Stimulated activated naive CD8-positive, alpha-beta T cell treated with anti-CD3 and anti-CD28 coated beads, Interleukin-15, amount 100 ng/mL, for 72 hours (primary cell): Measurements from ENCODE around the gene DDX18.
"Not testable (repeated sequence)": the region's sequence is repeated elsewhere in the genome, so short reads cannot be mapped to it uniquely, and the experiment has no call there.

Experiments used
- ATAC-seq: fragments of 150-1000 bp; cut with Tn5 transposase; 2 replicates; pipeline ENCODE4 v1.10.0; 2021; ENCODE audit warnings: mild to moderate bottlenecking, moderate library complexity
- DNase-seq, 2 donors: peaks; one replicate each; pipeline ENCODE4 v3.0.0; 2021 to 2022
- H3K27ac Mint-ChIP-seq, 2 donors: one replicate each; pipeline ENCODE4 v1.8.0; 2022; ENCODE audit warnings: mild to moderate bottlenecking in 2 of 2, mixed read lengths in 2 of 2, moderate library complexity in 2 of 2
- H3K27me3 Mint-ChIP-seq: one replicate; pipeline ENCODE4 v1.8.0; 2022; ENCODE audit warnings: mixed read lengths
- H3K4me1 Mint-ChIP-seq: one replicate; pipeline ENCODE4 v1.8.0; 2022; ENCODE audit warnings: mild to moderate bottlenecking, mixed read lengths
- H3K4me3 Mint-ChIP-seq, 2 donors: one replicate each; pipeline ENCODE4 v1.8.0; 2022; ENCODE audit warnings: mild to moderate bottlenecking in 2 of 2, mixed read lengths in 2 of 2, moderate library complexity in 1 of 2
- H3K9me3 Mint-ChIP-seq, 2 donors: one replicate each; pipeline ENCODE4 v1.8.0; 2022; ENCODE audit warnings: mixed read lengths in 2 of 2

Gene DDX18

DNA sequence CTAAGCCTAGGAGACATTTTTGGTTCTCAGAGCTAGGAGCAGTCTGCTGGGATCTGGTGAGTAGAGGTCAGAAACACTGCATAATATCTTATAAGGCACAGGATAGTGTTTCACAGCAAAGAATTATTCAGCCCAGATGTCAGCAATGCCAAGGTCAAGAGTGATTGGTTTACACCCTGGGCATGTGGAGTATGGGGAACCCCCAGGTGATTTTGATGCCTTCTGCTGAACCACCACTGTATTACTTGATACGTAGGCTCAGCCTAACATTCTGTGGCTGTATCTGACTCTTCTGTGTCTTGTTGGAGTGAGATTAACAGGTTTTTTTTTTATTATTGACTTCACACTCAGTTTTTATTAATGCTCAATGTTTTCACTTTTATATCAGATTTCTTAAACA lies 6.0 kb downstream of the DDX18 start:
- Mint-ChIP-seq H3K27me3 (no peaks in the 10 kb centered on the region), H3K4me1 (peaks cover 37% of the 10 kb centered on the region), H3K4me3 (peak overlapping the region in 1 of 2 donors; percentile 5), H3K9me3 (no peaks in the 10 kb centered on the region), H3K27ac (peak overlapping the region; percentile 21 to 78)
- ATAC-seq: peak; percentile 100
- peak; percentile 27 to 70 for DNase-seq

DNA sequence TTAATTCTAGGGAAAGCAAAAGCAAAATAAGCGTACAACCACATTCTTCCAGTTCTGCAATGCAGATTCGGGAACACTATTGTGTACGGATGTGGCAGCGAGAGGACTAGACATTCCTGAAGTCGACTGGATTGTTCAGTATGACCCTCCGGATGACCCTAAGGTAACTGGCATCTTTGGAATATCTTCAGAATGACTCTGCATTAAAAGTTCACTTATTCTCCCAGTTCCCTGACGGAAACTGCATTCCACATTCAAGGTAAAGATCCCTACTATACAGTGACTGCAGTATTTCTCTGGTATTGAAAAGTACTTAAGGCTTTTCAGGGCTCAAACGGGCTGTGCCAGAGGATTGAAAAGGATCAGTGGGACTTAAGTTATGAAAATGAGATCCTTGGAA lies 10.9 kb downstream of the DDX18 start:
- no peak for ATAC-seq
- H3K9me3 Mint-ChIP-seq: no peaks in the 10 kb centered on the region
- no peaks in the 10 kb centered on the region for H3K27me3 Mint-ChIP-seq
- no peak for DNase-seq
- H3K4me3 Mint-ChIP-seq: no peak overlapping the region
- peaks cover 12% of the 10 kb centered on the region for H3K4me1 Mint-ChIP-seq
- H3K27ac Mint-ChIP-seq: no peak overlapping the region

DNA sequence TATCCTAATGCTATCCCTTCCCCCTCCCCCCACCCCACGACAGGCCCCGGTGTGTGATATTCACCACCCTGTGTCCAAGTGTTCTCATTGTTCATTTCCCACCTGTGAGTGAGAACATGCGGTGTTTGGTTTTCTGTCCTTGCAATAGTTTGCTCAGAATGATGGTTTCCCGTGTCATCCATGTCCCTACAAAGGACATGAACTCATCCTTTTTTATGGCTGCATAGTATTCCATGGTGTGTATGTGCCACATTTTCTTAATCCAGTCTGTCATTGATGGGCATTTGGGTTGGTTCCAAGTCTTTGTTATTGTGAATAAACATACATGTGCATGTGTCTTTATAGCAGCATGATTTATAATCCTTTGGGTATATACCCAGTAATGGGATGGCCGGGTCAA lies 13.0 kb downstream of the DDX18 start:
- not testable (repeated sequence) for DNase-seq, ATAC-seq, H3K27me3 Mint-ChIP-seq, H3K9me3 Mint-ChIP-seq, H3K27ac Mint-ChIP-seq, H3K4me3 Mint-ChIP-seq
- peaks cover 11% of the 10 kb centered on the region for H3K4me1 Mint-ChIP-seq

DNA sequence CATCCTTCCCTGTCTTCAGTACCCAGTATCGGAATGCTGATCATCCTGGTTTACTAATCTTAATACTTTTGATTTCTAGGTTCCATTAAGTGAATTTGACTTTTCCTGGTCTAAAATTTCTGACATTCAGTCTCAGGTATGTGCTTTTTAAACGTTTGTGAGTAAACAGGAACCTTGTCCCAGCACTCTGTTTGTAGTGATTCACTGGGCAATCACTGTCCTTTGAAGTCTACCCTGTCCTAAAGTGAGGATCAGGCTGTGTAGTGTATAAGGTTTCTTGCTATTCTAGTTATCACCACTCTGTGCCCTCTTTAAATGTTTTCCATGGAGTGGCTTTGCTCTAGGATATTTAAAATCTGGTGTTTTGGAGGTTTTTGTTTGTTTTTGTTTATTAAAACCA lies 14.4 kb downstream of the DDX18 start:
- H3K27ac Mint-ChIP-seq: no peak overlapping the region

DNA sequence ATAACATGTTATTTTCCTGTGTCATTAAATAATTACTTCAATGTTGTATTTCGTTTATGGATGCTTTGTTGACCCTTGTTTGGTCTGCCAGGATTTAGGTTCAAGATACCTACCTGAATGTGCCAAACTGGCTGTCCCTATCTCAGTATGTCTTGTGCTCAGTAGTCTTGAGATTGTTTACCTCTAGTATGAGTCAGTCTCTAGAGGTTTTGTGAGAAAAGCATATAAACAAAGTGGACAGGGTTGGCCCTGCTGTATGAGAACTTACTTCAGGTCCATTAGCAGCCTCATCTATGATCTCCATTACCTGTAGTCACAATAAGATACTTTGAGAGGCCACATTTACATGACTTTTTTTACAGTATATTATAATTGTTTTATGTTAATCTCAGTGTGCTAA lies 17.8 kb downstream of the DDX18 start:
- no peak overlapping the region for H3K27ac Mint-ChIP-seq
- no peak for DNase-seq
- ATAC-seq: no peak
- H3K4me1 Mint-ChIP-seq: peaks cover 20% of the 10 kb centered on the region
- no peaks in the 10 kb centered on the region for H3K9me3 Mint-ChIP-seq
- no peaks in the 10 kb centered on the region for H3K27me3 Mint-ChIP-seq
- H3K4me3 Mint-ChIP-seq: no peak overlapping the region

More for the DNA sequence above, 14.4 kb downstream of the DDX18 start:
- no peaks in the 10 kb centered on the region for H3K27me3 Mint-ChIP-seq
- DNase-seq (no peak), ATAC-seq (no peak)
- H3K4me1 Mint-ChIP-seq: peaks cover 11% of the 10 kb centered on the region
- H3K4me3 Mint-ChIP-seq: no peak overlapping the region
- H3K9me3 Mint-ChIP-seq: no peaks in the 10 kb centered on the region

DNA sequence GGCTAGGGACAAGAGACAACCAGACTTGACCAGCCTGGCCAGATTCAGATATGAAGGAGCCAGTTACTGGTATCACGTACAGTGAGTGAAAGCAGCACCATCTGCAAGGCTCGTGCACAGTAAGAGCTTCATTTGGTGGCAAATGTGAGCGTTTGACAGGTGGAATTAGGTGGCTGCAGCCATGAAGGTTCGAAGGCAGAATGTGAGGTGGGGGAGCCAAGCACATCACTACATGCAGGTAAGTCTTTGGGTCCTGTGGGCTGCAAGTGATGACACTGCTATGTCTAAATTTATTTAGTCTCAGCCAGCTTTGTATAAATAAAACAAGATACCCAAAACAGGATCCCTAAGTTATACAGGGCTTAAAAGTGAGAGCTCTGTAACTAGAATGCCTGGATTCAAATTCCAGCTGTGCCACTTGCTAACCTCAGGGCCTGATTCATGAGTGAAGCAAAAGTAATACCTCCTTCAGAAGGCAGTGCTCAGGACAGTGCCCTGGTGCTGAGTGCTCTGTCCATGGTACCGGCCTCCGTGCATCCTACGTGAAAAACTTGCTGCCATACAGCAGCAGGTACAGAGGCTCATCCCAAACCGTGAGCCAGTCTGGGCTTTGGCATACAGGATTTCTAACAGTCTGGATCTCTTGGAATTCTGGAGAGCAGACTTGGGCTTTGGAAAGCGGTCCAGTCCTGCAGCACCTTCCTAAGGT lies 18.6 kb downstream of the DDX18 start:
- no peaks in the 10 kb centered on the region for H3K9me3 Mint-ChIP-seq
- H3K27me3 Mint-ChIP-seq: no peaks in the 10 kb centered on the region
- ATAC-seq: peak; percentile 34
- H3K4me3 Mint-ChIP-seq: no peak overlapping the region
- DNase-seq: no peak
- no peak overlapping the region for H3K27ac Mint-ChIP-seq
- peaks cover 20% of the 10 kb centered on the region for H3K4me1 Mint-ChIP-seq

DNA sequence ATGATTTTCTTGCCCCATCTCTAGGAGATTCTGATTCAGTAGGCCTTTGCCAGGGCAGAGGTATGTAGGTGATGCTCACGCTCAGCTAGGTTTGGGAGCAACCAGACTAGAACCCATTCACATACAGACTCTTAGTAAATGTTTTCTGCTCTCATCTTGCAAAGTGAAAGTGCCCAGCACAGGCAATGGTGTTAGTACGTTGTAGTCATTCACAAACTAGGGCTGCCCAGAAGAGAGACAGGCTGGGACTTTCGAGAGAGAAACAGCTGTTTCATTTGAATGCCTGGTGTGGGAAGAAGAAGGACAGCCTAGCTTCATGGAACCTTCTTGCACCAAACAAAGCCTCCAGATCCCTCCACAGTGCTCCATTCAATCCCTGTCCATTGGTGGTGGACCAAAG lies 19.4 kb downstream of the DDX18 start:
- ATAC-seq: peak; percentile 22
- Mint-ChIP-seq H3K27me3 (no peaks in the 10 kb centered on the region), H3K9me3 (no peaks in the 10 kb centered on the region), H3K4me3 (no peak overlapping the region), H3K4me1 (peaks cover 20% of the 10 kb centered on the region), H3K27ac (peak overlapping the region; percentile 40 to 48)
- DNase-seq: no peak

DNA sequence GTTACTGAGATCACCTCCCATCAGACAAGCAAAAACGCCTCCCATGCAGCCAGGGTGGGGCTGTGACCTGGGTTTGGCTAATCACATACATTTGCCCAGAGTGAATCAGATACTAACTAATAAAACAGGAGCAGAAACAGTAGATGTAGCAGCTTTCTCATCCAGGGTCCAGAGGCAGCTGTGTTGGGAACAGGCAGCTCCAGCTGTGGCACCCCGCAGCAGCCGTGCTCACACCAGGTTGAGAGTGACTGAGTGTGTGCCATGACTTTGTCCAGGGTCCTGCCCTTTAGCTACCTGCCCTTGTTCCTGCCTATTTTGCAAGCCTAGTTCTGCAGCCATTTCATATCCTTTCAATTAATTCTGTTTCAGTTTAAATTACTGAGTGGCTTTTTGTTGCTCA lies 20.5 kb downstream of the DDX18 start:
- H3K9me3 Mint-ChIP-seq: no peaks in the 10 kb centered on the region
- no peak for DNase-seq
- no peak for ATAC-seq
- H3K27ac Mint-ChIP-seq: no peak overlapping the region
- H3K4me1 Mint-ChIP-seq: peaks cover 15% of the 10 kb centered on the region
- no peaks in the 10 kb centered on the region for H3K27me3 Mint-ChIP-seq
- peak overlapping the region in 1 of 2 donors; percentile 32 for H3K4me3 Mint-ChIP-seq

DNA sequence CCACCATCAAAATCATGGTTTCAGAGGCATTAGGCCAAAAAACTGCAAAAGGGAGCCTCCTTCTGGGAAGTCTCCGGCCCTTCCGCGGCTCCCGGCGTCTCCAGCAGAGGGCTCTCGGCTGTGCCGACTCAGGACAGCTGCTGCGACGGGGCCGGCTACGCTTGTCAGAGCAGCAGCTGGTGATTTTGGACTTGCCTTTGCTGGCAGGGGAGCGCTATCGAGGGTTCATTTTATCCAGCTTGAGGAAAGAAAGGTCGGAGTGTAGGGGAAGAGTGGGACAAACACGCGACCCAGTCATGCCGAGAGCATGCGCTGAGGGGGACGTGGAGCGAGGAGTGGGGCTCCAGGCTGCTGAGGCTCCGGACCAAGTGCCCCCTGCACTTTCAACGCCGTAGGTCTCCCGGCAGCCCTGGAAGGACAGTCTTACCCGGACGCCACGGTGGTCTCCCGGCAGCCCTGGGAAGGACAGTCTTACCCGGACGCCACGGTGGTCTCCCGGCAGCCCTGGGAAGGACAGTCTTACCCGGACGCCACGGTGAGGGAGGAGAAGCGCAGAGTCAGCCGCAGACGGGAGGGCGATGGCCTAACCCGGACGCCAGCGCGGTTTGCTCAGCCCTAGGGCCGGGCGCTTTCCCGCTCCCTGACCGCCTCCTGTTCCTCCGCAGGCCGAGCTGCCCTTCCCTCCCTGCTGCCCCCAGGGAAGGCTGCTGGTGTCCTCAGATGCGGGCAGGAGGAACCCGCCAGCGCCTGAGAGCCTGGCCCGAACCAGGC lies 21.7 kb downstream of the DDX18 start:
- Mint-ChIP-seq H3K4me3 (peak overlapping the region; percentile 83 to 86), H3K27me3 (no peaks in the 10 kb centered on the region), H3K9me3 (no peaks in the 10 kb centered on the region), H3K27ac (peak overlapping the region; percentile 28 to 84), H3K4me1 (peaks cover 15% of the 10 kb centered on the region)
- peak; percentile 86 for ATAC-seq
- peak; percentile 54 to 65 for DNase-seq

DNA sequence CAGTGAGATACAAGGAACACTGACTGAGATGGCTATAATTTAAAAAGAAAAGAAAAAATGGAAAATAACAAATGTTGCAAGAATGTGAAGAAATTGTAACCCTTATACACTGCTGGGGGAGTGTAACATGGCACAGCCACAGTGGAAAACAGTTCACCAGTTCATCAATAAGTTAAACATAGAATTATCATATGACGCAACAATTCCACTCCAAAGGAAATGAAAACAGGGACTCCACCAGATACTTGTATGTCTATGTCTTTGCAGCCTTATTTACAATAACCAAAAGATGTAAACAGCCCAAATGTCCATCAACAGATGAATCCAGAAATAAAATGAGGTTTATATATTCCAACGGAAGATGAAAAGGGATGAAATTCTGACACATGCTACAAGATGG lies 30.8 kb downstream of the DDX18 start:
- no peak overlapping the region for H3K4me3 Mint-ChIP-seq
- H3K27ac Mint-ChIP-seq: no peak overlapping the region
- DNase-seq (no peak), ATAC-seq (no peak)
- H3K4me1 Mint-ChIP-seq: no peaks in the 10 kb centered on the region
- peaks cover 0 to 6% of the 10 kb centered on the region in 2 donors for H3K9me3 Mint-ChIP-seq
- peaks cover 32% of the 10 kb centered on the region for H3K27me3 Mint-ChIP-seq

DNA sequence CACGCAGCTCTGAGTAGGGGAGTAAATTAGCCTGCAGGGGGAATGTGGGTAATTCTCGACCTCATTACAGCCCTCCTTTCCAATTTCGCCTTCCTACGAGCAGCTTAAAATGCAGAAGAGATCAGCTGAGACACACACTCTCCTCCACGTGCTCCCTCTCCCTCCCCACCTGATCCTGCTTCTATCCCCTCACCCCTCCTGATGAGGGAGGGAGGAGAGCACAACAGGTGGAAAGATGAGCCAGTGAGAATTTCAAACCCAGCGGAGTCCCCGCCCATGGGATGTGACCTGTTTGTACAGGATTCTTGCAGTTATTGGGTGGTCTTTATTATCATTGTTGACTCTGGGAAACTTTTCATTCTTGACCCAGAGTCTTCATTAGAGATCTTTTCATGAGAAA lies 35.5 kb downstream of the DDX18 start:
- H3K27ac Mint-ChIP-seq: no peak overlapping the region
- ATAC-seq: no peak
- DNase-seq: no peak

DNA sequence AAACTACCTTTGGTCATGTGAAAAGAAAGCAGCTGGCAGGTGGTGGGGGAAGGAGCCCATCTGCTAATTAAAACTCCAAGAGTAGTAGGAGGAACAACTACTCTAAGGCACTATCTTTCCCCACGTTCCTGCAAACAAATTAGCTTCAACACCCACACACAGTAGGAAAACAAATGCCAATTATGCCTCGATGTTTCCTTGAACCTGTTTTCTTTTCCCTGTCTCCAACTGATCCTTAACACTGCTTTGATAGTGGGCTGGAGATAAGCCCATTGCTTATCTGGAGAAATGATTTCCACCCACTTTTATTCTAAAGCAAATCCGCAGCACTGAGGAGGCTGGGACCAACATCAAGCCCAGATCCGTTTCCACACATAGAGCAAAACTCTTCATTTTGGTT lies 36.0 kb downstream of the DDX18 start:
- H3K4me3 Mint-ChIP-seq: no peak overlapping the region
- H3K27ac Mint-ChIP-seq: no peak overlapping the region
- H3K9me3 Mint-ChIP-seq: peaks cover 0 to 6% of the 10 kb centered on the region in 2 donors
- no peak for ATAC-seq
- H3K27me3 Mint-ChIP-seq: peaks cover 79% of the 10 kb centered on the region
- no peaks in the 10 kb centered on the region for H3K4me1 Mint-ChIP-seq
- no peak for DNase-seq

More for the DNA sequence above, 35.5 kb downstream of the DDX18 start:
- peaks cover 79% of the 10 kb centered on the region for H3K27me3 Mint-ChIP-seq
- H3K9me3 Mint-ChIP-seq: peaks cover 0 to 6% of the 10 kb centered on the region in 2 donors
- H3K4me1 Mint-ChIP-seq: no peaks in the 10 kb centered on the region
- no peak overlapping the region for H3K4me3 Mint-ChIP-seq

DNA sequence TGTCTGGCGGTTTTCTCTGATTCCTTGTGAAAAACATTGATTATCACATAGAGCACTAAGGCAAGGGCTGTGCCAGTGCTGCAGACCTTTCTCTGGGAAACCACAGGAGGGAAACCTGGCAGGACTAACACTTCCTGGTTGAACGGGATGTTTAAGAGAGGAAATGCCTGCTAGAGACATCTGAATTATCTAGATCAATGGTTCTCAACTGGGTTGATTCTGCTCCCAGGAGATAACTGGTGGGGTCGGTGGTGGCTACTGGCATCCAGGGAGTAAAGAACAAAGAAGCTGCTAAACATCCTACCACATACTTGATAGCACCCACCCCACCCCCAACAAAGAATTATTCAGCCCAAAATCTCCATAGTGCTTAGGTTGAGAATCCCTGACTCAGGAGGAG lies 37.5 kb downstream of the DDX18 start:
- H3K9me3 Mint-ChIP-seq: peaks cover 0 to 6% of the 10 kb centered on the region in 2 donors
- ATAC-seq (no peak), DNase-seq (no peak)
- H3K27me3 Mint-ChIP-seq: peaks cover 90% of the 10 kb centered on the region
- no peak overlapping the region for H3K4me3 Mint-ChIP-seq
- no peak overlapping the region for H3K27ac Mint-ChIP-seq
- no peaks in the 10 kb centered on the region for H3K4me1 Mint-ChIP-seq

DNA sequence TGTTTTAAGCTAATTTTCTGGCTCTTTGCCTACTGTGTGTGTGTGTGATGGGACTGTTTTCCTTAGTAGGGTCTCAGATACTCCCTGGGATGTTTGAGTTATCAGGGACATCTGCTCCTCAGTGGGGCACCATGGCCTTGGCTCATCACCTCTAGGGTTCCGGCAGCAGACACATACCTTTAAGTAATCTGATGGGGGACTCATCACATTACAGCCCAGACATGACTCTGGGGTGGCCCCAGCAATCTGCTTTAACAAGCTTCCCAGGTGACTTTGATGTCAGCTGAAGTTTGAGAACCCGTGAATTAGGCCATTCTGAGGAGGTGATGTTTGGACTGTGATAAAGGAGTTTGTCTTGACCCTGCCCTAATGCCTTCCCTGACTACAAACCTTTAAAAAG lies 38.8 kb downstream of the DDX18 start:
- Mint-ChIP-seq H3K4me3 (no peak overlapping the region), H3K9me3 (peaks cover 0 to 1% of the 10 kb centered on the region in 2 donors), H3K4me1 (no peaks in the 10 kb centered on the region), H3K27me3 (peaks cover 82% of the 10 kb centered on the region), H3K27ac (no peak overlapping the region)
- DNase-seq: no peak
- no peak for ATAC-seq

DNA sequence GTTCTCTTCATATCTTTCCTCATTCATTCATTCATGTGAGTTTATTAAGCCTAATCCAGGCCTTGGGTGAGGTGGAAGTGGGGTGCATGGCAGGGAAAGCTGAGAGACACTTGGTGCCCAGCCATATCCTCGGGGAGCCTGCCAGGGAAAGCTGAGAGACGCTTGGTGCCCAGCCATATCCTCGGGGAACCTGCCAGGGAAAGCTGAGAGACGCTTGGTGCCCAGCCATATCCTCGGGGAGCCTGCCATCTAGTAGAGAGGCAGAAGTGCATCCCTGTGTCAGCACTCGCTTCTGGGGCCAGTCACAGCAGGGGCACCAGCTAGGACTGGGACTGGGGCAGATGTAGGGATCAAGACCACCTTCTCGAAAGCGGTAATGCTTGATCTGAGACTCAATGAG lies 39.4 kb downstream of the DDX18 start:
- DNase-seq: no peak
- no peaks in the 10 kb centered on the region for H3K4me1 Mint-ChIP-seq
- H3K9me3 Mint-ChIP-seq: no peaks in the 10 kb centered on the region
- H3K4me3 Mint-ChIP-seq: no peak overlapping the region
- H3K27me3 Mint-ChIP-seq: peaks cover 79% of the 10 kb centered on the region
- ATAC-seq: no peak
- H3K27ac Mint-ChIP-seq: no peak overlapping the region

DNA sequence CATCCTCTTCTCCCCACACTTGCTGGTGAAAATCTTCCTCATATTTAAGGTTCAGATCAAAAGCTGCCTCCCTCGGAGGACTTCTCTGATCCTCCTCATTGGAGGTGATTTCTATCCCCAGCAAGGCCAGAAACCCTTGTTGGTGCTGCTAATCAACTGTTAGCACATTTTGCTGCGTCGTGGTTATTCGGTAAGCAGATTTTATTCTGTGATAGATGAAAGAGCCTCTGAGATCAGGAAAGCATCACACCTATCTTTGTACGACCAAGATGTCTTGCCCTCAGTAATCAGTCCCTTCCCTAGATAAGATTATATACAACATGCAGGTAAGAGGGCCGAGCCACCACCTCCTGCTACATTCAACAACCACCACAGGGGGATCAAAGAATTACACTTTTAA lies 40.1 kb downstream of the DDX18 start:
- no peak overlapping the region for H3K4me3 Mint-ChIP-seq
- peaks cover 73% of the 10 kb centered on the region for H3K27me3 Mint-ChIP-seq
- H3K9me3 Mint-ChIP-seq: no peaks in the 10 kb centered on the region
- H3K4me1 Mint-ChIP-seq: no peaks in the 10 kb centered on the region
- ATAC-seq (no peak), DNase-seq (no peak)
- H3K27ac Mint-ChIP-seq: no peak overlapping the region
